Ectodermal cell (in vitro differentiated cells): ENCODE data around the gene ADAMTS12.

Experiments
- H3K27ac ChIP-seq: 2 replicates; pipeline ENCODE4 v1.7.0; 2013; ENCODE audit warnings: mild to moderate bottlenecking, low read depth, low read length; ENCODE audit not compliant: insufficient read depth, poor library complexity, severe bottlenecking
- H3K27me3 ChIP-seq: 2 replicates; pipeline ENCODE4 v1.7.0; 2013; ENCODE audit warnings: mild to moderate bottlenecking, low read length; ENCODE audit not compliant: insufficient read depth, control insufficient read depth, poor library complexity, severe bottlenecking
- H3K36me3 ChIP-seq: one replicate; pipeline ENCODE4 v1.7.0; 2013; ENCODE audit warnings: low read length; ENCODE audit not compliant: control insufficient read depth, insufficient read depth
- H3K4me1 ChIP-seq: one replicate; pipeline ENCODE4 v1.7.0; 2013; ENCODE audit warnings: low read length; ENCODE audit not compliant: control insufficient read depth, insufficient read depth
- H3K4me3 ChIP-seq: 2 replicates; pipeline ENCODE4 v1.7.0; 2013; ENCODE audit warnings: low read depth, low read length, control low read depth; ENCODE audit not compliant: insufficient read depth
- H3K9me3 ChIP-seq: 2 replicates; pipeline ENCODE4 v1.7.0; 2013; ENCODE audit warnings: mild to moderate bottlenecking, low read length, moderate library complexity; ENCODE audit not compliant: control insufficient read depth
- WGBS, 2 experiments: methylation state at CpG; one replicate each; pipeline ENCODE4 v1.1.7; 2013; ENCODE audit warnings: missing lambda C conversion rate in 2 of 2; 5-methylcytosine and 5-hydroxymethylcytosine counted together

The ADAMTS12 gene

DNA sequence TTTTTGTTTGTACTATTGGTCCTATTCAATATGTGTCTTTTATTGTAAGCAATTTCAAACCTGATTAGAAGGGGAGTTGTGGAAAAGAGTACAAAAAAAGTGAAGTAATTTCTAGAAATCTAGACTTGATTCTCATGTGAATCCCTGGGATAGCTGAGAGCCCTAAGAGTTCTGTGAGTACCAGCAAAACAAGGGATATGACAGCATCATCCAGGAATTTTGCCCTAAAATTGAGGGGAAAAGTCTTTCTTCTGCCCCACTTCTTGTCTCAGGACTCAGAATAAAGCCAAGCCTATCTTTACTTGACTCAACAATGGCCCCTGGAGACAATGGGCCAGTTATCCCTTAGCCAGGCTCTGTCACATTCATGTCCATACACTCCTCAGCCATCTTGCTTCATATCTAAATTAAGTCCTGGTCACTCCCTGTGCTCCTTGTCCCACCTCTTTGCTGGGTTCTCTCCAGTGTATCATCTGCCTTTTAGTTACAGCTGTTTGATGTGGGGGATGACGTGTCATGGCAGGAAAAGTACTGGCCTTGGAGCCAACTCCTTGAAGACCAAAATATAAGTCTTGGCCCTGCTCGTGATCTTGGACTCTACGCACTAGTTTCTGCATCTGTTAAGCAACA lies 81.2 kb downstream of the ADAMTS12 start:
- Histone ChIP-seq H3K9me3 (no peaks in the 10 kb centered on the region), H3K4me1 (no peaks in the 10 kb centered on the region), H3K27ac (no peak overlapping the region), H3K4me3 (no peak overlapping the region), H3K27me3 (no peaks in the 10 kb centered on the region), H3K36me3 (no peaks in the 10 kb centered on the region)
- 94 to 96% methylated on average over 3 of the region's 3 CpGs for WGBS, 2 experiments

DNA sequence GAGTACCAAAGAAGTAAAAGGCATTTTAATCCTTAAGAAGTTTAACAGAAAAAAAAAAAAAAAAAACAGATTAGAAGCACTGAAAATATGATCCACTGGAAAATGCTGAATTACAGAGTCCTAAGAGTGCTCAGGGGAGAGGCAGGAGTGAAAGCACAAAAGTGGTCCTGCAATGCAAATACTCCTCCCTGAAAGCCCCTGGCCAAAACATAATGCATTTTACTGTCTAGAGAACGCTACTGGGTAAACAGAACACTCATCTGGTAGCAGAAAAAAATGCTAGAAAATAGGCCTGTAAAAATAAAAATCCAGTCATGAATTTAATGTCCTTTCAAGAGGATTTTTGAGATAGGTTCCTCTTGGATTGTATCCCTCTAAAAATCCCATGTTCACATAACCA lies 81.9 kb downstream of the ADAMTS12 start:
- no peaks in the 10 kb centered on the region for H3K27me3 ChIP-seq
- no peak overlapping the region for H3K27ac ChIP-seq
- H3K4me3 ChIP-seq, result no peak overlapping the region
- H3K4me1 ChIP-seq, result no peaks in the 10 kb centered on the region
- no peaks in the 10 kb centered on the region for H3K36me3 ChIP-seq
- H3K9me3 ChIP-seq, result no peaks in the 10 kb centered on the region
- 83 to 100% methylated on average over 1 of the region's 1 CpG for WGBS, 2 experiments

GRCh38 chr5:33808699-33809098 lies 83.1 kb downstream of the ADAMTS12 start:
- WGBS, 2 experiments, result 66 to 83% methylated on average over 2 to 4 of the region's 4 CpGs
- no peaks in the 10 kb centered on the region for H3K27me3 ChIP-seq
- H3K27ac ChIP-seq, result no peak overlapping the region
- H3K4me3 ChIP-seq, result no peak overlapping the region
- no peaks in the 10 kb centered on the region for H3K4me1 ChIP-seq
- no peaks in the 10 kb centered on the region for H3K9me3 ChIP-seq
- no peaks in the 10 kb centered on the region for H3K36me3 ChIP-seq

GRCh38 chr5:33807771-33808170 lies 84.0 kb downstream of the ADAMTS12 start:
- Histone ChIP-seq H3K36me3 (no peaks in the 10 kb centered on the region), H3K9me3 (no peaks in the 10 kb centered on the region), H3K4me3 (no peak overlapping the region), H3K27me3 (no peaks in the 10 kb centered on the region), H3K27ac (no peak overlapping the region), H3K4me1 (no peaks in the 10 kb centered on the region)
- WGBS, 2 experiments, result 87% methylated on average over 9 of the region's 9 CpGs

DNA sequence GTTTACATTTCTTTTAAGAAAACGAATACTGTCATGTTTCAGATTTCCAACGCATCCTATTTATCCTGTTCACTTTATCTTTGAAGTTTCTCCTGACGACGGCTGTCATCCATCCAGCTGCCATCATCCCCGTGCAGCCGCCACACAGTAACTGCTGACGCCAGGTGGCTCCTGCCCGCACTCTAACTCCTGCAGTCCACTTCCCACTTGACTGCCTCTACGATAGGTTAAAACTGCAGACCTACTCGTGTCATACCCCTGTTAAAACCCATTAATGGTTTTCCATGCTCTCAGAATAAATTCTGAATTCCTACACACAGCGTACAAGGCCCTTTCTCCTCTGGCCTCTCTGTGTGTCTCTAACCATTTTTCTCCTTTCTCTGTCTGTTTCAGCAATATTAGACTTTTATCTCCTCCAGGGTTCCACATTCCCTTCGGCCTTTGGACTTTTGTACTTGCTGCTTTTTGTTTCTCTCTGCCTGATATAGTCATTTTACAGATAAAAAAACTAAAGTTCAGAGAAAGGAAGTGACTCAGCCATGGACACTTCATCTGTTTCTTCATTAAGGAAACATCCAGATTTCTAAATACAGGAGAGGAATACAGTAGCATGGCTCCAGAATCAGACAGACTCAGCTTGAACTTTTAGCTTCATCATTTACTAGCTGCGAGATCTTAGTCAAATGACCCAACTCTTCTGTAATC lies 84.9 kb downstream of the ADAMTS12 start:
- Histone ChIP-seq H3K27me3 (no peaks in the 10 kb centered on the region), H3K27ac (no peak overlapping the region), H3K36me3 (no peaks in the 10 kb centered on the region), H3K4me1 (no peaks in the 10 kb centered on the region), H3K9me3 (no peaks in the 10 kb centered on the region), H3K4me3 (no peak overlapping the region)
- 89 to 93% methylated on average over 13 of the region's 13 CpGs for WGBS, 2 experiments

GRCh38 chr5:33801292-33801691 lies 90.5 kb downstream of the ADAMTS12 start:
- H3K27me3 ChIP-seq, result no peaks in the 10 kb centered on the region
- H3K4me1 ChIP-seq, result no peaks in the 10 kb centered on the region
- no peak overlapping the region for H3K27ac ChIP-seq
- no peaks in the 10 kb centered on the region for H3K36me3 ChIP-seq
- no peak overlapping the region for H3K4me3 ChIP-seq
- no peaks in the 10 kb centered on the region for H3K9me3 ChIP-seq

GRCh38 chr5:33800241-33800950 lies 91.4 kb downstream of the ADAMTS12 start:
- 89 to 92% methylated on average over 6 of the region's 7 CpGs for WGBS, 2 experiments

GRCh38 chr5:33795496-33795895 lies 96.3 kb downstream of the ADAMTS12 start:
- H3K4me3 ChIP-seq, result no peak overlapping the region
- no peaks in the 10 kb centered on the region for H3K9me3 ChIP-seq
- H3K27ac ChIP-seq, result no peak overlapping the region
- peaks cover 17% of the 10 kb centered on the region for H3K4me1 ChIP-seq
- no peaks in the 10 kb centered on the region for H3K36me3 ChIP-seq
- no peaks in the 10 kb centered on the region for H3K27me3 ChIP-seq
- WGBS, 2 experiments, result 55 to 56% methylated on average over 5 to 7 of the region's 7 CpGs

More at GRCh38 chr5:33800241-33800950, 91.4 kb downstream of the ADAMTS12 start:
- Histone ChIP-seq H3K4me3 (no peak overlapping the region), H3K9me3 (no peaks in the 10 kb centered on the region), H3K27me3 (no peaks in the 10 kb centered on the region), H3K27ac (no peak overlapping the region), H3K36me3 (no peaks in the 10 kb centered on the region), H3K4me1 (peaks cover 7% of the 10 kb centered on the region)

DNA sequence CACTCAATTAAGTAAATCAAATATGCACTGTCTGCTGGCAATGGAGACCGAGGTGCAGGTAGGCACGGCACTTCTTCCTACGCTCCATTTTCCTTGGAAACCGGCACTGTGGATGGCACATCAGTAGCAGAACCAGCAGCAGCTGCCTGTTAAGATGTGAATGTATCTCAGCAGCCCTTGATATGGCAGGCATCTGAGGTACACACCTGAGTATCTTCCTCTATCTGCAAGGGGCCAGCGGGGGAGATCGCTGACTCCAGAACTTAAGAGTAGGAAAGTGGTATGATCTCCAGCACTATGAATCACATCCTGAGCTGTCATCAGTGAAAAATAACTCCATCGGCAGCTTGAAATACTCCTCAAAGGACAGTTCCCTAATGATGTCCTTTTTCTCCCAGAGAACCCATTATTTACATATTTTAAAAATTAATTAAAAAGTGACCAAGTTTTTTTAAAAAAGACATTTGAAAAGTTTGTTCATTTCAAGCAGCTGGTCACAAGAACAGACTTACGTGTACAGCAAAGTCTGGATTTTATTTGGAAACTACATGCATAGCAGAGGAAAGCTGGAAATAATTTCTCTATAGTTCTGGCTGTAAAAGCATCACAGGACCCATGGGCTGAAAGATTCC lies 97.1 kb downstream of the ADAMTS12 start:
- no peaks in the 10 kb centered on the region for H3K36me3 ChIP-seq

More for the DNA sequence above, 97.1 kb downstream of the ADAMTS12 start:
- WGBS, 2 experiments, result 92 to 96% methylated on average over 8 of the region's 8 CpGs
- no peak overlapping the region for H3K27ac ChIP-seq
- peaks cover 17% of the 10 kb centered on the region for H3K4me1 ChIP-seq
- no peak overlapping the region for H3K4me3 ChIP-seq
- no peaks in the 10 kb centered on the region for H3K9me3 ChIP-seq
- H3K27me3 ChIP-seq, result no peaks in the 10 kb centered on the region
